ENCODE data around the gene NUP153.

Gene NUP153

GRCh38 chr6:17577059-17577458, 129.7 kb downstream of the NUP153 start:
- no peak for FAIRE-seq
- no peak for DNase-seq (ENCODE audit: insufficient read length, low spot score)

GRCh38 chr6:17574866-17575560, 131.7 kb downstream of the NUP153 start:
- no peak for DNase-seq (ENCODE audit: insufficient read length, low spot score)

GRCh38 chr6:17565399-17565798, 141.3 kb downstream of the NUP153 start:
- FAIRE-seq (no peak), DNase-seq (ENCODE audit: insufficient read length, low spot score) (no peak)

More at GRCh38 chr6:17574866-17575560, 131.7 kb downstream of the NUP153 start:
- FAIRE-seq, result no peak
